Measurements from ENCODE around the gene FAM186B. TPM values are rescaled to one million over a fixed set of nuclear protein-coding genes. Genes with fewer than 3 reads are reported as not detected.

FAM186B gene
- total RNA-seq, 1 donor from 2014 or later = 0.47 TPM

DNA sequence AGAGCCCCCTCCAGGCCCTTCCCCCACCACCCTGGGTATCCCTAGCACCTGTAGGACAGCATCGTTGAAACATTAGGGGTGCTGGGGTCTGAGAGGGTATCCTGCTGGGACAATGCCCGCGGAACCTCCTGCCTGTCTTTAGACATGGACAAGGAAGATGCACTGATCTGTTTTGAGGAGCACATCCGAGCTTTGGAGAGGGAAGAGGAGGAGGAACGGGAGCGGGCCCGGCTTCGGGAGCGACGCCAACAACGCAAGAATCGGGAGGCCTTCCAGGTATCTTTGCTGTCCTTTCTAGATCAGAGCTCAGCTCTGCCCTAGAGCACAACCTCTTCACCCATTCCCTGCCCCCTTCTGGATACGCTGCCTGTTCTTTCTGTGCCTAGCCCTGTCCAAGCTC, 31.1 kb upstream of the FAM186B start:
- DNase-seq (peak; percentile 43), ATAC-seq (no peak)
- intact Hi-C loops (cut with micrococcal nuclease) = no loop called here

DNA sequence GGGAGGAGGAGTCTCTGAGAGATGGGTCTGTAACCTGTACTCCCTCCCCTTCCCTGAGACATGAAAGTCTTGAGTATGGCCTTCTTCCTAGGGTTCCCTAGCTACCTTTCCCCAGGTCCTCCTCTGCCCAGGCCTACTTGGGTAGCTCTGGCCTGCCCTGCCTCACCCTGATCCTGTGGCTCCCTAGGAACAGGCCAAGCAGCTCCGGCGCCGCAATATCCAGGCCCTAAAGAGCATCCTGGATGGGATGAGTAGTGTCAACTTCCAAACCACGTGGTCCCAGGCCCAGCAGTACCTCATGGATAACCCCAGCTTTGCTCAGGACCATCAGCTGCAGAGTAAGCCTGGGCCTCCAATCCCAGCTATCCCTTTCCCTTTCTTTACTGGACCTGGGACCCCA, 30.2 kb upstream of the FAM186B start:
- intact Hi-C loops (cut with micrococcal nuclease) = no loop called here
- DNase-seq (no peak), ATAC-seq (no peak)

DNA sequence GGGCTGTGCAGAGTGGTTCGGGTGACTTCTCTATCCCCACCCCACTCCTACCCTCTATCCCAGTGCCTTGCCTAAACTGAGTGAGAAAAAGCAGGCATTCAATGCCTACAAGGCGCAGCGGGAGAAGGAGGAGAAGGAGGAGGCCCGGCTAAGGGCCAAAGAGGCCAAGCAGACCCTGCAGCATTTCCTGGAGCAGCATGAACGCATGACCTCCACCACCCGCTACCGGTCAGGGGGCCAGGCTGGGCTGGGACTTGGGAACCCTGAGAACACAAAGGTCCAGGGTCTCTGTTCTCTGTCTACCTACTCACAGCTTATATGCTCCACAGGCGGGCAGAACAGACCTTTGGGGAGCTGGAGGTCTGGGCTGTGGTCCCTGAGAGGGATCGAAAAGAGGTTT, 29.6 kb upstream of the FAM186B start:
- intact Hi-C loops (cut with micrococcal nuclease) = no loop called here
- DNase-seq (no peak), ATAC-seq (no peak)

DNA sequence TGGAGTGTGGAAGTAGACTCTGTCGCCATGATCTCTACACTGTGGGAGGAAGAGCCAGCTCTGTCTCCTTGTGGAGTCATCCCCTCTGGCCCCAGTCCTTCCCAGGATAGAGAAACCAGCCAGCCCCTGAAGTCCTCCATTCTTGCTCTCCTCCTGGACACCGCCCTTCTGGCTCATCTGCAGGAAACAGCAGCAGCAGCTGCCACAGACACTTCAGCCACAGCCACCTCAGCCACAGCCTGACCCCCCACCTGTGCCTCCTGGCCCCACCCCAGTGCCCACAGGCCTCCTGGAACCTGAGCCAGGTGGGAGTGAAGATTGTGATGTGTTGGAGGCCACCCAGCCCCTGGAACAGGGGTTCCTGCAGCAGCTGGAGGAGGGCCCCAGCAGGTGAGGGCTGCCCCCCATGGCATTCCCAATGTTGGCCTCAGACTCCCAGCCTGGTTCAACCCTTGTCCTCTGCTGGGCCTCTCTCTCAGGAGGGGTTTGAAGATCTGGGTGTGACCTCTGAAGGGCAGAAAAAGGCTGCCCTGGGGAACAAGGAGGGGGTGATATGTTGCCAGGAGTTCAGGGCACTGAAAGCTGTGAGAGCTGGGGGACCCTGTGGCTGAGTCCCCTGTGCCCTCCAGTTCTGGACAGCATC, 28.4 kb upstream of the FAM186B start:
- no peak for ATAC-seq
- no peak for DNase-seq
- intact Hi-C loops (cut with micrococcal nuclease) = no loop called here

DNA sequence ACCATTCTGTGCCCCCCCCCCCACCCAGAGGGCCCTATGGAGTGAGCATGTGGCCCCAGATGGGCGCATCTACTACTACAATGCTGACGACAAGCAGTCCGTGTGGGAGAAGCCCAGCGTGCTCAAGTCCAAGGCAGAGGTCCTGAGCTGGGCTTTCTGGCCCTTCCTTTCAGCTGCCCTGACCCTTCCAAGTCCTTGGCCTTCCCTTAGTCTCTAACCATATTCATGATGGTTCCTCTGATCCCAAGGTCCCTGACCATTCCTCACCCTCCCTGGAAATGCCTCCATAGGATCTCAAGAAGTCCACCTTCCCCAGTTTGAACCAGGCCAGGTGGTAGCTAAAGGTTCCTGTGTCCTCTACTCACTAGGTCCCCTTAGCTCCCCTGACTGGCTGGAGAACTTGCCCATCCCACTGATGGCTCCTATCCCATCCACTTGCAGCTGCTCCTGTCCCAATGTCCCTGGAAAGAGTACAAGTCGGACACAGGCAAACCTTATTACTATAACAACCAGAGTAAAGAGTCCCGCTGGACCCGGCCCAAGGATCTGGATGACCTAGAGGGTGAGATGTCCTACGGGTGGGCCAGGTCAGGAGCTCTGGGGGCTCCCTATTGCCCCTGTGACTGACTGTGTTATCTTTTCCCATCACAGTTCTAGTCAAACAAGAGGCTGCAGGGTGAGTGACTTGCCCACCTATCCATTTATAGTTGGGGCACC, 27.7 kb upstream of the FAM186B start:
- ATAC-seq (no peak), DNase-seq (no peak)
- intact Hi-C loops (cut with micrococcal nuclease) = no loop called here

DNA sequence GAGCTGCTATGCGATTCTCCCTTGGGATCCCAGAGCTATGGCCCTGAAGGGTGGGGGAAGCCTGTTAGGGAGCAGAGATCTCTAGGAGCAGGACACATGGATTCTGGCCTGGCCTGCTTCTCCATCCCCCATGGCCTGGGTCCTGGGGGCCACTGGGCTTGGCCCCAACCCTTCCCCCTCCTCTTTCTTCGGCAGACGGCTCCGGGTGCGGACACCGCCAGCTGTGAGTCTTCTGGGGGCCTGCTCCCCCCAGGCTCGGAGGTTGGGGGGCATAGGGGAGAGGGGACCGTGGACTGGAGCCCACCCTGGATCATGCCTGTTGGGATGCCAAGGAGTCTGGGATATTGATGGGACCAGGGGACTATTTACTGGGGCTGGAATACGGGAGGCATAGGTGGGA, 27.0 kb upstream of the FAM186B start:
- intact Hi-C loops (cut with micrococcal nuclease) = no loop called here
- no peak for ATAC-seq
- no peak for DNase-seq

DNA sequence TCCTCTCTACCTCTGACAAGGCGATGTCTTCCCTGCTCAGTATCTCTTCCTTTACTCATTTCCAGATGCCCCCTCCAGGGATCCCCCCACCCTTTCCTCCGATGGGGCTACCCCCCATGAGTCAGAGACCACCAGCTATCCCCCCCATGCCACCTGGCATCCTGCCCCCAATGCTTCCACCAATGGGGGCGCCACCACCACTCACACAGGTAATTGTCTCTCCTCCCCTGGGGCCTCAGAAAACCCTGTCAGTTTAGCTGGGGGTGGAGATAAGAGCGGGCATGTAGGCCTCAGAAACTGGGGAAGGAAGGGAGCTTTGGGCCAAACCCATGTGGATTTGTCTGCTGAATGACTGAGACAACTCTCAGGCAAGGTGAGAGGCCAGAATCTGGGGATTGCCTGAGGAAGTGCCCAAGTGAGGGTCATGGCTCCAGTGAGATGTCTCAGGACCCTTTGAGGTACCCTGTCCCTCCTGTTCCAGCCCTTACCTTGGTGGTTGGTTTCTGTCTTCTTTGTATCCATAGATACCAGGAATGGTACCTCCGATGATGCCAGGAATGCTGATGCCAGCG, 26.0 kb upstream of the FAM186B start:
- intact Hi-C loops (cut with micrococcal nuclease) = no loop called here
- no peak for DNase-seq
- no peak for ATAC-seq

DNA sequence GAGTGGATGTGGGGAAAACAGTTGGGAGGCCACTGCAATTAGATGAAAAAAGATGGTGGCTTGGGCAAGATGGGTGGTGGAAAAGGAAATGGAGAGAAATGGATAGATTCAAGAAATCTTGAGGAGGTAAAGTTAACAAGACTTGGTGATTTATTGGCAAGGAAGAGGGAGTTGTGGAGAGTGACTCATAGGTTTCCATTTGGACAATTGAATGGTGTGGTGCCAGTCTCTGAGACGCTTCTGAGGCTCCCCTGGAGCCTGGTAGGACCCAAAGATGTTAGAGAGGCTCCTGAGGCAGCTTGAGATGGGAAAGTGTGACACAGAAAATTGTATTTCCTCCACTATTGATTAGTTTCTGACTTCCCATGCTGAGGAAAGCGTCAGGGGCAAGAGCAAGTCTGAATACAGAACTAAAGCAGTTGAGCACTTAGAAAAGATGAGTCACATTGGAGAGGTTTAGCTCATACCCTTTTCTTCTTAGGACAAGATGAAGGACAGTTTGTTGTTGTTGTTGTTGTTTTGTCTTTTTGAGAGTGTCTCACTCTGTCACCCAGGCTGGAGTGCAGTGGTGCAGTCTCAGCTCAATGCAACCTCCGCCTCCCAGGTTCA, 22.4 kb upstream of the FAM186B start:
- no peak for DNase-seq
- intact Hi-C loops (cut with micrococcal nuclease) = no loop called here
- no peak for ATAC-seq

DNA sequence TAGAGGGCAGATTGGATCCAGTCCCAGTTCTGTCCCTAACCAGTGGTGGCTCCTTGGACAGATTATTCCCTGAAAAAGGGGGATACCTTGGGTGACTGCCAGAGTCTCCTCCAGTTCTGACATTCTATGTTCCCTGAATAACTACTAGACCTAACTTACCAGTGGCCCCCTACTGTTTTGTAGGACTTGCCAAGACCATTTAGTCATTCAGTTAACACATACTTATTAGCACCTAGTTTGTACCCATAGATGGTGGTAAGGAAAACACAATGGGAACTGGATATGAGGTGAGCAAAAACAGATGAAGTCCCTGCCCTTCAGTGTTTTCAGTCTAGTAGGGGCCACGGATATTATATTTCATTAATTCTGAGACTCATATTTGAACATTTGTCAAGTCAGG, 21.4 kb upstream of the FAM186B start:
- intact Hi-C loops (cut with micrococcal nuclease) = no loop called here
- DNase-seq = no peak
- no peak for ATAC-seq

DNA sequence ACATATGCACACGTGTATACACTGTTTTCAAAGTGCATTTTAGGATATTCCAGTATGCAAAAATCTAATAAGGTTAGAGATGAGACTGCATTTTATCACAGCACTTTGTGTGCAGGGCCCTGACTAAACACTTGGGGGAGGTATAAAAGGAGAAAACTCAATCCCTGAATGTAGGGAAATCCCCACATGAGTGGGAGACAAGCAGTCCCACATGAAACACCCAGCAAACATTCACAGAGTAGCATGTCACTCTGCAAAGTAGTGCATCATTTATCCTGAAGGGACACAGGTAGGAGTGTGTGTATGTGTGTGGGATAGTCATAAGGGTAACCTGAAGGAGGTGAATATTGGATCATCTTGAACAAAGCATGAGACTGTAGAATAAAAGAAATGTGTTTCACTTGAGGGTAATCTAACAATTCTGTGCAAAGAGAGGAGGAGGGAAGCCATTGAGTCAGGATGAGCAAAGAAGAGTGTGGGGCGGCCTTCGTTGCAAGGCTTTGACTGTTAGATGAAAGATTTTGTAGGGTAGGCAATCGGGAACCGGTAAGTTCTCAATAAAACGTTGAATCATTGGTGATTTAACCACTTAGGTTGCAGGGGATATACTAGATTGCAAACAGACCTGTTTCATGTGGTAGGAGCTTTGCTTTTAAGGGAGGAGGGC, 20.9 kb upstream of the FAM186B start:
- intact Hi-C loops (cut with micrococcal nuclease) = no loop called here

DNA sequence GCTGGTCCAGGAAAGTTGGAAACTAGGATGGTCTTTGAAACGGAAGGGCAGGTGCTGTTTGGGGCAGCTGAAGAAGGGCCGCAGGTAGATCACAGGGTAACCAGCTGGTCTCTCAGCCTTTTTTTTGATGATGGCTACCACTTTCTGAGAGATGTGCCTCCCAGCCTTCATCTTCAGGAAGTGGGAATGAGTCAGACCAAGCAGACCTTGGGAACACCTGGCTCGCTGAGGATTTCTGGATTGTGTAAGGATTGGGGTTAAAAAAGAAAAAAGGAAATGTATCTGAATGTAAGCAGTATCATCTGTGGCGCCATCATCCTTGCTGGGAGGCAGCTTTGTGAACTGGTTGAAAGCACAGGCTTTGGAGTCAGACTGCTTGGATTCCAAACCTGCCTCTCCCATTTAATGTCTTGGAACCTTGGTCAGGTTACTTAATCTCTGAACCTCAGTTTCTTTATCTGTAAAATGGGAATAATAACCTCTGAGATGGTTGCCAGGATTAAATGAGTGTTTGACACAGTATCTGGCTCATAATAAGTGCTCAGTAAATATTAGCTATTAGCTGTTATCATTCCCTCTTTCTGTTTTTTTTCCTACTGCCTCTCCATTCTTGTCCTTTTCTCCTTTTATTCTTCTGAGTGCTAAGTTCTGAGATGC, 19.6 kb upstream of the FAM186B start:
- no peak for ATAC-seq
- DNase-seq = no peak
- intact Hi-C loops (cut with micrococcal nuclease) = no loop called here

More for the DNA sequence above, 20.9 kb upstream of the FAM186B start:
- ATAC-seq (no peak), DNase-seq (no peak)

DNA sequence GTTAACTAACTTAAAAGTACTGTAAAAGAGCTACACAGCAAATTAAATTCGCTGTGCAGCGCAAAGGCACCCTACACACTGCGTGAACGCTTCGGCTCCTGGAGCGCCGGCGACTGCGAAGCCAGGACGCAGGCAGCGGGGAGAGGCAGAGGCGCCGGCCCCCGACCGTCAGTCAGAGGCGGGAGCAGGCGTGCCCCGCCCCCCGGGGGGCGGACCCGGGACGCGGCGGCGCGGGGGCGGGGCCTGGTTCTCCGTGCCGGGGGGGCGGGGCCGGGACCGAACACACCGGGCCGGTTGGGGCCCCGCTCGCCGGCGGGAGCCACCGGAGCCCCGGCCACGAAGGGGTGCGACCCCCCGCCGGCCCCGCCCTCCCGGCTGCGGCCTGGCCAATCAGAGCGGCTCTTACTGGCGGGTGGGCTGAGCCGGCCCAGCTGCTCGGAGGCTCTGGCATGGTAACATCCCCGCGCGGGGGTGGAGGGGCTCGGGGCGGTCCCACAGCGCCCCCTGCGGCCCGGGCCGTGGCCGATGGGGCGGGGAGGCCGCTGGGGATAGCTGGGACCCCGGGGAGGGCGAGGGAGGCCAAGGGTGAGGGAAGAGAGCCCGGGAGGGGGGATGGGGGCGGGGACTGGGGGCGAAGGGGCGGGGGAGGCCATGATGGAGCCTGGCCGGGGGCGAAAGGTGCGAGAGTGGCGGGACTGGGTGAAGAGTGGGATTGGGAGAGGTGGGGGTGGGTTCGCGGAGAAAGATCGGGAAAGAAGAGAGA, 17.9 kb upstream of the FAM186B start, which contains the start of gene PRPF40B:
TSS of gene PRPF40B (plus strand) at position 420 of the 763 bp plus-strand sequence. CDS start at position 450, 30 bp downstream.
- peak; percentile 95 for DNase-seq
- intact Hi-C loops (cut with micrococcal nuclease) = no loop called here
- peak; percentile 92 for ATAC-seq

DNA sequence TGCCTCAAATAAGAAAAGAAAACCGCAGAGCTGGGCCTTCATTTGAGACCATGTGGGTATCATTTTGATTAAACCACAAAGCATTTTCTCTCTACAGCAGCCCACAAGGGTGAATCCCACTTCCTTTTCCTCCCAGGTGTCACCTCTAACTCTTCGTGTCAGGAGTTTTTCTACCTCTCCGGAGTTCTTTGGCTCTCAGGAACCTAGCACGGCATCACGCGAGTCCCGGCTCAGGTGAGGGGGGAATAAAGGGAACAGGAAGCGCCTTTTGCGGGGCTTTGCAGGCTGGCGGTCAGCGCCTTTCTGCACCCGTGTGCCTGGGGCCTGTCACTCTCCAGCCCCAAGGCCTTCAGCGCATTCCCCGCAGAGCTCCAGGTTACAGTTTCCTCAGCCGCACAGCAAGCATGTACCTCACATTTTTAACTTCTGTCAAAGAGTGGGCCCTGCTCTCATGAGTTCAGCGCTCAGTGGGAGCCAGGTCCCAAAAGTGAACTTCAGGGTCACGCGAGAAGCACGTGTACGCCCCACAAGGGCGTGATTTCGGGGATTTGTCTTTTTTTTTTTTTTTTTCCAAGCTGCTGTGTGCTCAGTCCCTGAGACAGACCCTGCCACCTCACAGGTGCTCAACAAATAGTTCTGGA, 17.2 kb upstream of the FAM186B start:
- DNase-seq (peak; percentile 54), ATAC-seq (peak; percentile 46)
- intact Hi-C loops (cut with micrococcal nuclease) = no loop called here

DNA sequence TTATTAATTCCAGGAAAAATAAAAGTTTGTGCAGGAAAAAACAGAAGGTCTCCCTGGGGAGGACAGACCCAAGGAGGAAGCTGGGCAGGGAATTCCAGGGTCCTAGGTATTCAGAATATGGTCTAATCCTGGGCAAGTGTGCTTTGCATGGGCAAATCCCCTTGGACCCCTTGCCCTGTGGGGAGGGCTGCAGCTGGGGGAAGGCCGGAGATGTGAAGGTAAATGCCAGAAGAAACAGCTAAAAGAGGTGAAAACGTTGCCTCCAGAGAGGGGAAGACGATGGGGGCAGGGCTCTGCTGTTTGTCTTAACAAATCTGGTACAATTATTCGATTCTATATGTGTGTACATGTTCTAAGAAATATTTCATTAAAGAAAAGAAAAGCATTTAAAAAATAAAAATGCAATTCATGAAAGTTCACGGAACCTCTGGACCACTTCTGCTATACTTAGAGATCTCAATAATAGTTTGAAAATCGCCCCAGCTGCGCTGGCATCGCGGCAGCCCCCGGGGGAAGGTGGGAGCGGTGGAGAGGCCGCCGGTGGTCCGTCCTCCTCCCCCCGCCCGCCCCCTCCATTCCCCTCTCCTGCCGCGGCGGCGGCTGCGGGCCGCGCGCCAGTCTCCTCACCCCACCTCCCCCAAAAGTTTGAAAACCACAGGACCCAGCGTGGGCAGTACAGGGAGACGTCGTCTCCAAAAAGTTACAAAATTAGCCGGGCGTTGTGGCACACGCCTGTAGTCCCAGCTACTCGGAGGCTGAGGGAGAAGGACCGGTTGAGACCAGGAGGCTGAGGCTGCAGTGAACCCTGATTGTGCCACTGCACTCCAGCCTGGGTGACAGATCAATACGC, 16.4 kb upstream of the FAM186B start:
- ATAC-seq = peak; percentile 1
- peak; percentile 35 for DNase-seq
- intact Hi-C loops (cut with micrococcal nuclease) = no loop called here

DNA sequence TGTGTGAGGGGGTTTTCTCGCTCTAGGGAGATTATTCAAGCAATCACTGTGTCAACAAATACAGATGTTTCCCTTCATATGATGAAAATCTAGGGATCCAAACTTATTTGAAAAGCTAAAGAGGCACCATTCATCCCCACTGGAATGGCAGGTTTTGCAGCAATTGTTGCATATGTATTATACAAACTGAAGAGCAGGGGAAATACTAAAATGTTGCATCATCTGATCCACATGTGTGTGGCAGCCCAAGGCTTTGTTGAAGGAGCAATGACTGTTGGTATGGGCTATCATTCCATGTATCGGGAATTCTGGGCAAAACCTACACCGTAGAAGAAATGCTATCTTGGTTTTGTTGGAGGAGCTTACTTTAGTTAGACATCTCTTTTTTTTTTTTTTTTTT, 13.8 kb upstream of the FAM186B start:
- DNase-seq = no peak
- no peak for ATAC-seq
- intact Hi-C loops (cut with micrococcal nuclease) = no loop called here

DNA sequence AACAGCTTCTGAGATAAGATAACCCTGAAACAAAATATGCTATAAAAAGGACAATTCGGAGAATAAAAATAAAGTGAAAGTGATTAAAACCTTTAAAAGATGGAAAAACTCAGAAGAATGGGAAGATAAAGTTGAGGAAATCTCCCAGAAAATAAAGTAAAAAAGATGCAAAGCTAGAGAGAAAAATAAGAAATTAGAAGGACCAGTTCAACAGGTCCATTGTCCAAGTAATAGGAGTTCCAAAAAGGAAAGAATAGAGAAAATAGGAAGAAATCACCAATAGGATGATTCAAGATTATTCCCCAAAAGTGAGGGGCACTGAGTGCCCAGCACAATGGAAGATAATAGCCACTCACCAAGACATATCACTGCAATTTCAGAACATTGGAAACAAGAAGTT, 13.1 kb upstream of the FAM186B start:
- DNase-seq = no peak
- no peak for ATAC-seq
- intact Hi-C loops (cut with micrococcal nuclease) = no loop called here

DNA sequence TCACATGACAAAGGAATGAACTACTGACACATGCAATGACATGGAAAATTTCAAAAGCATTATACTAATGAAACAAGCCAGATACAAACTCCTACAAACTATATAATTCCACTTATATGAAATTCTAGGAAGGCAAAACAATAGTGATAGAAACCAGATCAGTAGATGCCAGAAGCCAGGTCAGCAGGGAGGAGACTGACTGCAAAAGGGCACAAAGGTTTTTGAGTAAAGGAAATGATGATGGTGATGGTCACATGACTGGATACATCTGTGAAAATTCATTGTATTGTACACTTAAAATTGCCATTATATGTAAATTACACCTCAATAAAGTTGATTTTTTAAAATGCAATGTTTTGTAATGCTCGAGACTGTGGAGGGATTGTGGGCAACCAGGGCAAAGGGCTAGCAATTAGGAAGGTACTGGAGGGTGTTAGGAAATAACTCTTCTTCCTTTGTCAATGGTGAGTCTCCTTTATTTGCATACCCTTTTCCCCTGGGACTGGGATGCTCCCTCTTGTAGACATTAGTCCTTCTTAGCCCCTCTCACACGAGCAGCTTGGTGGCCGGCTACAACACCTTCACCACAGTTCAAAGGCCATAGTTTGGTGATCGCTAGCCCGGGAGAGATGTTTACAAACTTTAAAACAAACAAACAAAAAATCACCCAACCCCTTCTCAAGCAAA, 11.2 kb upstream of the FAM186B start:
- intact Hi-C loops (cut with micrococcal nuclease) = no loop called here
- DNase-seq = no peak
- ATAC-seq = no peak

Measured in left ventricle myocardium superior (tissue), 1 donor.